GDM1 (cell line): ENCODE measurements around the gene DBH.
"Not testable (repeated sequence)": the region's sequence is repeated elsewhere in the genome, so short reads cannot be mapped to it uniquely, and the experiment has no call there.

Source experiments
- DNase-seq: peaks from one replicate; lab custom pipeline; 2025; lab: John Stamatoyannopoulos, UW

DBH gene

DNA sequence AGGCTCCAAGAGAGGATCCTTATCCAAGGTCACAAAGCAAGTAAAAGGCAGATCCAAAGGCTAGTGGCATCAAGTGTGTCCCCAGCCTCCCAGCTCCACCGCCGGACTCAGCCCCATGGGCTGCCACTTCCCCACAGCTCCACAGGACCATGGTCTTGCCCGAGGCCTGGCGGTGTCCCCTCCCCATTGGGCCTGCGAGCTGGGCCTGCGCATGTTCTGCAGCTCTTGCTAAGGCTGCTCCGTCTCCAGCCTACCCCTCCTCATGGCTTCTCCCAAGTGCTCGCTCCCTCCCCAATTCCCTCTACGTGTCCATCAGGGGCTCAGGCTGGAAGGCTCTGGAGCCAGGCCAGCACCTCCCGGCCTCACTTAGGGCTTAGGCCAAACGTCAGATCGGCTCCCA lies 29.4 kb downstream of the DBH start:
- no peak for DNase-seq

- no peak for DNase-seq
Measured at GRCh38 chr9:133666387-133666786, 30.2 kb downstream of the DBH start.

GRCh38 chr9:133666845-133667244 lies 30.7 kb downstream of the DBH start:
- no peak for DNase-seq

GRCh38 chr9:133667759-133668450 lies 31.7 kb downstream of the DBH start:
- DNase-seq: no peak

DNA sequence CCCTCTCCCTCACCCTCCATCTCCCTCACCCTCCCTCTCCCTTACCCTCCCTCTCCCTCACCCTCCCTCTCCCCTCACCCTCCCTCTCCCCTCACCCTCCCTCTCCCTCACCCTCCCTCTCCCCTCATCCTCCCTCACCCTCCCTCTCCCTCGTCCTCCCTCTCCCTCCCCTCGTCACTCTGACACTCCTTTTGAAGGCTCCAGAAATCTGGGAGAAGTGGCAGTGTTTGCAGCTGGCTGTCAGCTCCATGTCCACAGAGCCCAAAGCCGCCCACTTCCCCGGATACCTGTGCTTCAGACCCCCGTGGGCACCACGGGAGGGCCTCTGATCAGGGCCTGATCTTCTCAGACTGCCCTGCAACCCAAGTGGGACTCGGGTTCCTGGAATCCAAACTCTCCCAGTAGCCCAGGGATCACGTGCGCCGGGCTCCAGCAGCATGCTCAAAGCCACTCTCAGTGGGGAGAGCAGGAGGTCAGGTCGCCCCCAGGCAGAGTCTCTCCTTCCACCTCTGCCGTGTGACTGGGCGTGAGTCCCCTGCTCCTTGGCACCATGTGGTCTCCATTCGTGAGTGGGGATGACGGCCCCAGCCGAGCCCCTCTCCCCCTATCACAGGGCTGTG lies 33.1 kb downstream of the DBH start:
- no peak for DNase-seq

DNA sequence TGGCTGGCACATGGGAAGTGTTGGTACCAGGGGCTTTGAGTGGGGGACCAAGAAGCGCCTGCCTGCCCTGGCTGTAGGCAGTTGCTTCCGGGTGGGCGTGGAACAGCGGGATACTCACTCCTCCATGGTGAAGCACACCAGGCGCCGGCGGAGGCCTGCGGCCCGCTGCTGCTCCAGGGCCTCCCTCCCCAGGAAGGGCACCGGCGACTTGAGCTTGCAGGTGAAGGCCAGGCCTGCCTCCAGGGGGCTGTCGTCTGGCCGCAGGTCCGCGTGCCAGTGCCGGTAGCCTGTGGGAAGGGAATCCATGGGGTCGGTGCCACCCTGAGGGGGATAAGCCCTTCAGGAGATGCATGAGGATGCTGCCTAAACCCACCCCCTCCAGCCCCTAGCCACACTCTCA lies 34.3 kb downstream of the DBH start:
- DNase-seq: no peak

DNA sequence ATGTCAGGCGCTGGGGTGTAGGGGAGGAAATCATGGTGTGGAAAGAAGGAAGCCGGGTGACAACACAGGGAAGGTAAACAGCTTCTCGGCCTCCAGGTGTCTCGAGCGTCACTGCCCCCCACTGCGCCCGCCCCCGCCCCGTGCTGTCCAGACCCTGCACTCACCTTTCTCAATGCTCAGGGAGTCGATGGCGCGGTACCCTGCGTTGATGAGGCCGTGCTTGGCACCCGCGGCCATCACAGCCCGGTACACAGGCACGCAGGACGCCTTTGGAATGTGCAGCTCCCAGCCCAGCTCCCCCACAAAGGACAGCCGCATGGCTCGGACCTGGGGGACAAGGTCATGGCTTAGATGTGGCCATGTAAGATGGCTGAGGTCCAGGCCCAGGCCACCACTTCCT lies 35.2 kb downstream of the DBH start:
- DNase-seq: no peak

- DNase-seq: no peak
Measured at GRCh38 chr9:133672503-133673257, 36.5 kb downstream of the DBH start.

DNA sequence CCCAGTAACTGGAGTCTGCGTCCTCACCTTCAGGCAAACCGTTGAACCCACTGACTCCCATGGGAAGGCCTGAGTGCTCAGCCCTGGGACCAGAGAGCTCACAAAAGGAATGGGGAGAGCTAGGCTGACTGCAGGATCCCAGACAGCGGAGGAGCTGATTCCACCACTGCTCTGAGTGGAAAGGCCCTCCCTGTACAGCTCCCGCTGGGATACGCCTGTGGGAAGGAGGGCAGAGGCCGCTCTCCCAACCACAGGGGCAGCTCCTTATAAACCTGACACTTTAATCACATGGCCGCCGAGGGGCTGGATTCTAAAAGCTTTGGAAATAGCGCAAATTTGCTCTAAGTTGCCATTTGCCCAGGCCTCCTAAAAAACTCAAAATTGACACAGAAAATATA lies 37.1 kb downstream of the DBH start:
- DNase-seq: no peak

DNA sequence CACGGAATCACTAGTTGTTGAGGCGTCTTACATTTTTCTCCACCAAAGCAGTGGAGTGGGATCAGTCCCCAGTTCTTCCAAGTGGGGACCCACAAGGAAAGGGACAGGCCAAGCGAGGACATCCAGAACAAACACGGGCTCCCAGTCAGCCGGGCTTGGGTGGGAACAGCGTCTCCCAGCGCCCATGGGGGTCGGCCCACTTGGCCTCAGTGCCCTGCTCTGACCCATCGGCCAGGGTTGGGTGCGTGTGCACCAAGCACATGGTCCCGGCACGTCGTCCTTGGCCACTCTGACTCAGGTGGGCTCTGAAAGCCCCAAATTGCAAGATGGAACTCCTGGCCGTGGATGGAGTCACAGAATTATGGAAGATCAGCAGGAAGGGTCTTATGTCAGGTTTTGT lies 37.9 kb downstream of the DBH start:
- no peak for DNase-seq

GRCh38 chr9:133675796-133676195 lies 39.6 kb downstream of the DBH start:
- not testable (repeated sequence) for DNase-seq

DNA sequence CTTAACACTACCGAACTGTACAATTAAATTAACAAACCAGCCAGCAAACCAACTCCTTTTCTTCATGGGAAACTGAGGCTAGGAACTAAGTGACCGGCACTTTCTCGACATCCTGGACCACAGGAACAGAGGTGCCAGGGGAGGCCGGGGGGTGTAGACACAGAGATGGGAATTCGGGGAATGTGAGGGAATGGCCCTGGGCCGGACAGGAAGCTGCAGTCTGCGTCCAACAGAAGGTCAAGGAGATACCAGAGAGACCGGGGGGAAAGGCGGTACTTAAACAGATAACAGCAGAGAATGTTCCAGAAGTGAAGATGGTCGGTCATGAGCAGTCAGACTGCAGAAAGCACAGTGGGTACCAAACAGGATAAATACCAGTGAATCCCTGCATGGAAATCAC lies 40.3 kb downstream of the DBH start:
- DNase-seq: no peak

- no peak for DNase-seq
Measured at GRCh38 chr9:133677126-133678010, 41.2 kb downstream of the DBH start.

DNA sequence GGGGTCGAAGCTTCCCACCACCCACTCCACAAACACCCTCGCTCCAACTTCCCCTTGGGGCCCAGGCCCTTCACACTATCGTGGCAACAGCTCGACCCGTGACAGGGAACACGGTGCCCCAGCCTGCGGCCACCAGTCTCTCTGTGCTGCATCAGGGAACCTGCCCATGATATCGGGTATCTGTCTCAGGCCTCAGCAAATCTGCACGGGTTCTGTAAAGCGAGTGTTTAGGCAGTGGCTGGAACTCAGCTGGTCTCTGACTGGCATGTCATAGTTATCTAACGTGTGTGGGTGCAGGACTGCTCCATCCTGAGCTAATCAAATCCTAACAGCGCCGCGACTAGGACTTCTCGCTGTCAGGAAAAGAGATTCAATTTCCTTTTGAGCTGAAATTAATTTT lies 42.9 kb downstream of the DBH start:
- no peak for DNase-seq

GRCh38 chr9:133679466-133680061 lies 43.4 kb downstream of the DBH start:
- DNase-seq: no peak

- DNase-seq: no peak
Measured at GRCh38 chr9:133680250-133680975, 44.2 kb downstream of the DBH start.

- DNase-seq: no peak
Measured at GRCh38 chr9:133680976-133681657, 45.0 kb downstream of the DBH start.

DNA sequence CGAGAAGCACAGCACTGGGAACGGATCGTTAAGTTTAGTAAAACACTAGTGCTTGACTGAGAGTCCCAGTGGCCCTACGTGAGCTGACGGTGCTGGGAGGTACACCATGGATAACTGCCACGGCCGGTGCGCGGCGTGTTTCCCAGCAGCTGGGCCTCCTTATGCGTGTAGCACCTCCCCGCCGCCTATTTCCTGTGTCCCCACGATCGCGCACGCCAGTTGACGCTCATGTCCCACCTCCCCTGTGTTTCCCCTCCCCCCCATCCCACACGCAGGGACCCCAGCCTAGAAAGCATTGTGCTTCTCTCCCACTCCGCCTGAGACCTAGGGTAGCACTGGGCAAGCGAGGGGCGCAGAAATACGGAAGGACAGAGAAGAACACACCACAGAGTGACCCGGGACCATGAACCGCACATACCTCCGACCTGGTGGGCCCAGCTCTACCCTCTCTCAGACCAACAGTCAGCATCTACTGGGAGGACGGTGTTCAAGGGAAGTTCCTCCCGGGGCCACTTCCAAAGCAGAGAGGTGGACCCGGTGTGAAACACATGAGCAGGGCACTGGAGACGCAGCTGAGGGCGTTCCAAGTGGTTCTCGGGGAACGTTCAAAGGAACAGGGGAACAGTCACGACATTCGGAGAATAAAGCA lies 45.6 kb downstream of the DBH start:
- no peak for DNase-seq

GRCh38 chr9:133682818-133683585 lies 46.8 kb downstream of the DBH start:
- DNase-seq: no peak
